Measurements from ENCODE around the gene GANAB. TPM values are rescaled to one million over a fixed set of nuclear protein-coding genes. Genes with fewer than 3 reads are reported as not detected.

GANAB gene
- total and polyA plus RNA-seq, 5 donors from 2014 or later = 128 to 169 (median 136) TPM

DNA sequence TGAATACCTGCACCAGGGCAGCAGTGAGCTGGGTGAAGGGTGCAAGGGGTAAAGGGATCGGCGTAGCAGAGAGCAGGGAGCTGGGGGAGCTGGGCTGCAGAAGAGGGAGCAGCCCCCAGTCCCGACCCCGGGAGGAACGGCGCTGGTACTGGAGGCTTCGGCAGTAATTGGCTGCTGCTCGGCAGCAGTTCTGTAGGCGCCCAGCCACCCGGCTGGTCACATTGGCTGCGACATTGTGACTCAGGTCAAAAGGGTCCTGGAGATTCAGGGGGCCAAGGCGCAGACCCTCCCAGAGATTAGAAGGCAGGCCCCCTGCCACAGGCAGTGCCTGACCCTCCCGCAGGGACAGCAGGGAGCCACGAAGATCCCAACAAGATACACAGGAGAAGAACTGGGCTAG is 70.6 kb downstream of the GANAB start:
- Mint-ChIP-seq H3K4me1 (peaks cover 6 to 47% (median 29%) of the 10 kb centered on the region in 4 donors), H3K27ac (peak overlapping the region; percentile 38 to 94 (median 46)), H3K36me3 (peaks cover 27% of the 10 kb centered on the region), H3K9me3 (no peaks in the 10 kb centered on the region), H3K4me3 (peak overlapping the region in 3 of 4 donors; percentile 59 to 99 (median 95)), H3K27me3 (no peaks in the 10 kb centered on the region)
- Histone ChIP-seq H3K4me3 (ENCODE audit: low read depth, low read length) (no peak overlapping the region), H3K27me3 (ENCODE audit: control insufficient read depth, insufficient read depth, low read length) (no peaks in the 10 kb centered on the region), H3K36me3 (ENCODE audit: control insufficient read depth, insufficient read depth, low read length) (peaks cover 44% of the 10 kb centered on the region), H3K27ac (ENCODE audit: insufficient read depth, low read length, poor library complexity, severe bottlenecking) (no peak overlapping the region), H3K9me3 (ENCODE audit: control insufficient read depth in 2 of 2, low read length in 2 of 2) (no peaks in the 10 kb centered on the region), H3K4me1 (ENCODE audit: control insufficient read depth, insufficient read depth, low read length, poor library complexity, severe bottlenecking) (peaks cover 31% of the 10 kb centered on the region)
- ATAC-seq (ENCODE audit: low read depth in 2 of 2) (no peak), DNase-seq (no peak)

DNA sequence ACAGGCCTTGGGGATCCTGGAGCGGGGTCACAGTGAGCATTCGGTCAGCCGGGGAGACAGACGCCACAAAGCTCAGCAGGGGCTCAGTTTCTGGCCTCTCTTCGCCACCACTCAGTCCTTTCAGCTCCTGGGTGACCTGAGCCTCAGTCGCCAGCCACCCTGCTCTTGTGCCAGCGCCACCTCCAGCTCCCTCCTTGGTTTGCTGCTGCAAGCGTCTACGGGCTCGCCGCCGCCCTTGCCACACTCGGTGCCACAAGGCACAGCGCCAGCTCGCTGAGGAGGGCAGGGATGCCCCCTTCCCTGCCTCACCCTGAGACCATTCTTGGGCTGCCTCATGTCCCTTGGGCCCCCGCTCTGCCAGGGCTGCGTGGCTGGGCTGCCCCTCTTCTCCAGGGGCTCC is 71.3 kb downstream of the GANAB start:
- no peak for ATAC-seq (ENCODE audit: low read depth in 2 of 2)
- Mint-ChIP-seq H3K36me3 (peaks cover 30% of the 10 kb centered on the region), H3K4me1 (peaks cover 6 to 50% (median 32%) of the 10 kb centered on the region in 4 donors), H3K27me3 (no peaks in the 10 kb centered on the region), H3K4me3 (peak overlapping the region; percentile 91 to 99 (median 96)), H3K9me3 (no peaks in the 10 kb centered on the region), H3K27ac (peak overlapping the region in 1 of 3 donors; percentile 94)
- peaks cover 31% of the 10 kb centered on the region for H3K4me1 ChIP-seq (ENCODE audit: control insufficient read depth, insufficient read depth, low read length, poor library complexity, severe bottlenecking)
- H3K36me3 ChIP-seq (ENCODE audit: control insufficient read depth, insufficient read depth, low read length) = peaks cover 50% of the 10 kb centered on the region
- H3K27me3 ChIP-seq (ENCODE audit: control insufficient read depth, insufficient read depth, low read length) = no peaks in the 10 kb centered on the region
- peak overlapping the region; percentile 78 for H3K27ac ChIP-seq (ENCODE audit: insufficient read depth, low read length, poor library complexity, severe bottlenecking)
- no peak for DNase-seq
- H3K4me3 ChIP-seq (ENCODE audit: low read depth, low read length) = no peak overlapping the region
- H3K9me3 ChIP-seq (ENCODE audit: control insufficient read depth in 2 of 2, low read length in 2 of 2) = no peaks in the 10 kb centered on the region

Other genes with a start within 250 kb of the GANAB start
- gene SCGB1A1, start 227.6 kb downstream of the GANAB start, total RNA-seq = not detected
- gene SCGB1A1, start 227.6 kb downstream of the GANAB start, polyA plus RNA-seq = not detected
- 852 TPM for gene AHNAK, start 99.8 kb downstream of the GANAB start, total RNA-seq
- gene AHNAK, start 99.8 kb downstream of the GANAB start, polyA plus RNA-seq = 10 to 100 TPM; 22.3 to 59.3 (median 39.5) TPM
- 1,198 TPM for gene EEF1G, start 72.7 kb downstream of the GANAB start, total RNA-seq
- 1,000 to 10,000 TPM in 3 of 4 donors, 100 to 1,000 TPM in 1; 775 to 1,680 (median 1,413) TPM for gene EEF1G, start 72.7 kb downstream of the GANAB start, polyA plus RNA-seq
- gene TUT1, start 55.1 kb downstream of the GANAB start, total RNA-seq = 22.0 TPM
- gene TUT1, start 55.1 kb downstream of the GANAB start, polyA plus RNA-seq = 10 to 100 TPM in 3 of 4 donors, 1 to 10 TPM in 1; 6.5 to 11.9 (median 10.9) TPM
- gene MTA2, start 44.7 kb downstream of the GANAB start, total RNA-seq = 172 TPM
- 10 to 100 TPM; 30.3 to 38.6 (median 33.9) TPM for gene MTA2, start 44.7 kb downstream of the GANAB start, polyA plus RNA-seq
- gene EML3, start 33.8 kb downstream of the GANAB start, total RNA-seq = 165 TPM
- 10 to 100 TPM; 16.1 to 23.2 (median 16.4) TPM for gene EML3, start 33.8 kb downstream of the GANAB start, polyA plus RNA-seq
- 1.9 TPM for gene ROM1, start 33.4 kb downstream of the GANAB start, total RNA-seq
- gene ROM1, start 33.4 kb downstream of the GANAB start, polyA plus RNA-seq = 1 to 10 TPM in 2 of 4 donors, under 1 TPM in 2; 0.41 to 1.3 (median 0.80) TPM
- 57.5 TPM for gene B3GAT3, start 24.6 kb downstream of the GANAB start, total RNA-seq
- gene B3GAT3, start 24.6 kb downstream of the GANAB start, polyA plus RNA-seq = 10 to 100 TPM; 34.3 to 43.1 (median 35.7) TPM
- gene INTS5, start 6.7 kb upstream of the GANAB start, total RNA-seq = 11.7 TPM
- gene INTS5, start 6.7 kb upstream of the GANAB start, polyA plus RNA-seq = 10 to 100 TPM; 33.2 to 49.9 (median 39.2) TPM
- 30.5 TPM for gene C11orf98, start 18.6 kb upstream of the GANAB start, total RNA-seq
- gene C11orf98, start 18.6 kb upstream of the GANAB start, polyA plus RNA-seq = 100 to 1,000 TPM; 118 to 149 (median 137) TPM
- 12.3 TPM for gene CSKMT, start 18.7 kb upstream of the GANAB start, total RNA-seq
- 1 to 10 TPM; 1.9 to 3.8 (median 2.7) TPM for gene CSKMT, start 18.7 kb upstream of the GANAB start, polyA plus RNA-seq
- 3.5 TPM for gene UQCC3, start 25.1 kb upstream of the GANAB start, total RNA-seq
- gene UQCC3, start 25.1 kb upstream of the GANAB start, polyA plus RNA-seq = 10 to 100 TPM; 11.0 to 13.9 (median 12.2) TPM
- gene LBHD1, start 25.7 kb upstream of the GANAB start, total RNA-seq = 9.9 TPM
- 1 to 10 TPM; 1.8 to 2.6 (median 2.2) TPM for gene LBHD1, start 25.7 kb upstream of the GANAB start, polyA plus RNA-seq
- gene UBXN1, start 32.5 kb upstream of the GANAB start, total RNA-seq = 204 TPM
- gene UBXN1, start 32.5 kb upstream of the GANAB start, polyA plus RNA-seq = 100 to 1,000 TPM; 221 to 252 (median 236) TPM
- gene LRRN4CL, start 42.9 kb upstream of the GANAB start, total RNA-seq = not detected
- not detected for gene LRRN4CL, start 42.9 kb upstream of the GANAB start, polyA plus RNA-seq
- gene BSCL2, start 60.8 kb upstream of the GANAB start, total RNA-seq = 23.9 TPM
- gene BSCL2, start 60.8 kb upstream of the GANAB start, polyA plus RNA-seq = 10 to 100 TPM; 36.2 to 49.2 (median 42.9) TPM
- not detected for gene GNG3, start 61.1 kb upstream of the GANAB start, total RNA-seq
- gene GNG3, start 61.1 kb upstream of the GANAB start, polyA plus RNA-seq = under 1 TPM in 2 of 4 donors, not detected in 2; 0.21 to 0.72 TPM
- 52.8 TPM for gene HNRNPUL2, start 80.8 kb upstream of the GANAB start, total RNA-seq
- gene HNRNPUL2, start 80.8 kb upstream of the GANAB start, polyA plus RNA-seq = 1 to 10 TPM in 3 of 4 donors, under 1 TPM in 1; 0.85 to 1.5 (median 1.2) TPM
- 19.4 TPM for gene TTC9C, start 81.9 kb upstream of the GANAB start, total RNA-seq
- 10 to 100 TPM; 27.6 to 39.5 (median 31.6) TPM for gene TTC9C, start 81.9 kb upstream of the GANAB start, polyA plus RNA-seq
- 8.5 TPM for gene ZBTB3, start 107.5 kb upstream of the GANAB start, total RNA-seq
- 1 to 10 TPM; 4.8 to 7.2 (median 5.5) TPM for gene ZBTB3, start 107.5 kb upstream of the GANAB start, polyA plus RNA-seq
- 74.9 TPM for gene POLR2G, start 115.0 kb upstream of the GANAB start, total RNA-seq
- 100 to 1,000 TPM; 241 to 286 (median 253) TPM for gene POLR2G, start 115.0 kb upstream of the GANAB start, polyA plus RNA-seq
- gene TAF6L, start 124.8 kb upstream of the GANAB start, total RNA-seq = 13.1 TPM
- 1 to 10 TPM; 5.8 to 9.5 (median 7.5) TPM for gene TAF6L, start 124.8 kb upstream of the GANAB start, polyA plus RNA-seq
- 26.3 TPM for gene TMEM179B, start 140.8 kb upstream of the GANAB start, total RNA-seq
- 100 to 1,000 TPM; 129 to 172 (median 152) TPM for gene TMEM179B, start 140.8 kb upstream of the GANAB start, polyA plus RNA-seq
- 9.1 TPM for gene TMEM223, start 145.4 kb upstream of the GANAB start, total RNA-seq
- 10 to 100 TPM; 55.2 to 71.9 (median 69.2) TPM for gene TMEM223, start 145.4 kb upstream of the GANAB start, polyA plus RNA-seq
- gene NXF1, start 158.8 kb upstream of the GANAB start, total RNA-seq = 309 TPM
- gene NXF1, start 158.8 kb upstream of the GANAB start, polyA plus RNA-seq = 10 to 100 TPM; 47.3 to 70.9 (median 64.2) TPM
- 128 TPM for gene STX5, start 185.4 kb upstream of the GANAB start, total RNA-seq
- gene STX5, start 185.4 kb upstream of the GANAB start, polyA plus RNA-seq = 10 to 100 TPM; 28.2 to 39.8 (median 35.4) TPM
- not detected for gene TEX54, start 186.2 kb upstream of the GANAB start, total RNA-seq
- 1 to 10 TPM in 2 of 4 donors, under 1 TPM in 1, not detected in 1; 0.76 to 2.2 (median 2.1) TPM for gene TEX54, start 186.2 kb upstream of the GANAB start, polyA plus RNA-seq
- 201 TPM for gene WDR74, start 193.0 kb upstream of the GANAB start, total RNA-seq
- gene WDR74, start 193.0 kb upstream of the GANAB start, polyA plus RNA-seq = 10 to 100 TPM; 41.6 to 61.1 (median 49.0) TPM
- gene SLC3A2, start 234.3 kb upstream of the GANAB start, total RNA-seq = 277 TPM
- 100 to 1,000 TPM; 158 to 172 (median 168) TPM for gene SLC3A2, start 234.3 kb upstream of the GANAB start, polyA plus RNA-seq

All from CD4-positive, CD25-positive, alpha-beta regulatory T cell (primary cell).